Hematopoietic multipotent progenitor cell treated with erythropoietin and hydrocortisone succinate and interleukin-3 and kit ligand, for 15 days (in vitro differentiated cells): ENCODE data around the gene UBAP1L.
"Not testable (repeated sequence)": the region's sequence is repeated elsewhere in the genome, so short reads cannot be mapped to it uniquely, and the experiment has no call there.

Source experiments
- DNase-seq: peaks from one replicate; pipeline ENCODE4 v3.0.0-alpha.2; 2015; ENCODE audit warnings: low spot score

The UBAP1L gene

GRCh38 chr15:65099801-65100200, 15.2 kb downstream of the UBAP1L start:
- DNase-seq = not testable (repeated sequence)

DNA sequence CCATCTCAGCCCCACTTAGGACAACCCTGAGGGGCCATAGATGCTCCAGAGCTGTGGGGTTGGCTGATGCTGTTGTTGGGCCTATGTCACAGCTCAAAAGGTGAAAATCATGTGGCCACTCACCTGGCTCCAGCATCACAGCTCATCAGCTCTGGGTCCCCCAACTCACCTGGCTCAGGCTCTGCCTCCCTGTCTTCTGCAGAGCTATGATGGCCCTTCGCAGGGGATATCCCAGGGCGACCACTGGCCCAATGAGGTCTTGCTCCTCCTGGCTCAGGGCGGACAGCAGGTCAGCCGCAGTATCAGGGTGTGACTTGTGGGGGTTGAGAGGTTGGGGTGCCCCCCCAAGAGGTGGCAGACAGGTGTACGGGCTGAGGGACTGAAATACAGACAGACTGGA, 15.7 kb downstream of the UBAP1L start:
- DNase-seq = no peak

GRCh38 chr15:65097651-65098263, 17.2 kb downstream of the UBAP1L start:
- no peak for DNase-seq

DNA sequence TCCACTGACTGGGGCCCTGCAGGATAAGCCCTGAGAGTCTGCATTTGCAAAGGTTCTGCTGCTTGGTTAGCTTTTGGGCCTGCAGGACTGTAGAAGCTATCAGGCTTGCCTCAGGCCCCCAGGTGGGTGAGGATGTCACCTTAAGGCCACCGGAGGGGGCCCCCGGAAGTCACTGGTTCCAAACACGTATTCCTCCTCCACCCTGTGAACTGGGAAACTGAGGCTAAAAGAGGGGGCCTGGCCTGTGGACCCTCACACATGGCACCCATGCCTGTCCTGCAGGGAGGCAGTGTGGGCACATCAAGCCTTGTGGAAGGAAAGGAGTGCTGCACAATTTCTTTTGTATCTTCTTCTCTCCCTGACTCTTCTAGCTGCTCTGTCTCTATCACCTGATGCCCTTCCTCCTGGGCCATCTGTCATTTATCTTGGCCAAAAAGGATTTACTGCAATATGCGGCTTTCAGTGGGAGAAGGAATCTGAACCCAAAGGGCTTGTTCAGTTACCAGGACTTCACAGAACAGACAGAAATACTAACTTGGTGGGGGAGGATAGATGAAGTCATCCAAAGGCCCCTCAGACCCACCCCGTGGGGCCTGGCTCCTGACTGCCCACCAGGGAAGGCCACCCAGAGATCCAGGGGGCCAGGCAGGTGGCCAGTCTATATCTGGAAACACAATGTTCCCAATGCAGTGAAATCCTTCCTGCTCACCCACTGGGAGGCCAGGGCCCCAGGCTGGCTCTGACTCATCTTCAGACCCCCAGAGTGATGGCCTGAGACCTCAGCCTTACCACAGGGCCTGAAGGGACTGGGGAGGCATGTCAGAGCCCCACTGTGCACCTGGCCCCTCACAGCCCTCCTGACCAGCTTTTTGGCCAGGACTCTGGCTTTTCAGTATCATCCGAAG, 18.3 kb downstream of the UBAP1L start:
- no peak for DNase-seq

GRCh38 chr15:65095747-65096104, 19.3 kb downstream of the UBAP1L start:
- no peak for DNase-seq

GRCh38 chr15:65095011-65095746, 19.8 kb downstream of the UBAP1L start:
- DNase-seq = no peak

GRCh38 chr15:65094294-65094995, 20.6 kb downstream of the UBAP1L start:
- no peak for DNase-seq

DNA sequence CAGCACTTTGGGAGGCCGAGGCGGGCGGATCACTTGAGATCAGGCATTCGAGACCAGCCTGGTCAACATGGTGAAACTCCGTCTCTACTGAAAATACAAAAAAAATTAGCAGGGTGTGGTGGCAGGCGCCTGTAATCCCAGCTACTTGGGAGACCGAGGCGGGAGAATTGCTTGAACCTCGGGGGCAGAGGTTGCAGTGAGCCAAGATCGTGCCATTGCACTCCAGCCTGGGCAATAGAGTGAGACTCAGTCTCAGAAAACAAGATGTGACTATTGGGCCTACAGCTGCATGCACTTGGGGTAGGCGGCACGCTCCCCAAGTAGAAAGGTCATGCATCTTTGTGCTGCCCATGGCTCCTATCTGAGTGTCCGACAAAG, 21.2 kb downstream of the UBAP1L start:
- not testable (repeated sequence) for DNase-seq

DNA sequence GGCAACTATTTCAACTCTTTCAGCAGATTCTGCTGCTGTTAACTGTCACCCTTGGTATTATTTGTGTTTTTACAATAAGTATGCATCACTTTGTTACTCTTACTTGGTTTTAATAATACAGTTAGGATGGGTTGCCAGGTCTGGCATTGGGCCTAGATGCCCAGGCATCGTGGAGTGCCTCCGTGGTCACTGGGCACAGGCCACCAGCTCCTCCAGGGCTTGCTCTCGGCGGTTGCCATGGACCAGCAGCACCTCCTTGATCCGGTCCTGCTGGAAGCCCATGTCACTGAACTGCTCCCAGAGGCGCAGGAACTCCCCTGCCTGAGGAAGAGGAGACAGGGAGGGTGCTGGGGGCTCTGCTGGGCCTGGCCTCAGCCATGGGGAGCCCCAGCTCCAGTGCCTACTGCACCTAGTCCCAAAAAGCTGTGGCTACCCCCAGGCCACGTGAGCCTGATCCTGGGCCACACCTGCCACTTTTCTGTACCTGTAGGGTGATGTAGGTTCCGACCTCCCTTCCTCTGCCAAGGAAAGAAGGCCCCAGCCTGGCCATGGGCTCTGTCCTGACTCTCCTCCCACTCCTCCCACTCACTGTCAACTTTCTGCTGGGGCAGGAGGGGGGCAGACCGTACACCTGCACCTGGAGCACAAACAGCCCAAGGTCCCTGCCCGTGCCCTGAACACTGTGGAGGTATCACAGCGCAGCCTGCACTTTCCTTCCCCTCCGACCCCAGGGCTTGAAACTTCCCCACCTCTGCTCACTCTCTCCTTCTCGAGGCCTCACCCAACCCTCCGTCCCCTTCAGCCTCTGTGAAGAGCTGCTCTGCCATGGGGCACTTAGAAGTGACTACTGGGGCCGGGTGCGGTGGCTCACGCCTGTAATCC, 21.8 kb downstream of the UBAP1L start:
- DNase-seq = no peak

DNA sequence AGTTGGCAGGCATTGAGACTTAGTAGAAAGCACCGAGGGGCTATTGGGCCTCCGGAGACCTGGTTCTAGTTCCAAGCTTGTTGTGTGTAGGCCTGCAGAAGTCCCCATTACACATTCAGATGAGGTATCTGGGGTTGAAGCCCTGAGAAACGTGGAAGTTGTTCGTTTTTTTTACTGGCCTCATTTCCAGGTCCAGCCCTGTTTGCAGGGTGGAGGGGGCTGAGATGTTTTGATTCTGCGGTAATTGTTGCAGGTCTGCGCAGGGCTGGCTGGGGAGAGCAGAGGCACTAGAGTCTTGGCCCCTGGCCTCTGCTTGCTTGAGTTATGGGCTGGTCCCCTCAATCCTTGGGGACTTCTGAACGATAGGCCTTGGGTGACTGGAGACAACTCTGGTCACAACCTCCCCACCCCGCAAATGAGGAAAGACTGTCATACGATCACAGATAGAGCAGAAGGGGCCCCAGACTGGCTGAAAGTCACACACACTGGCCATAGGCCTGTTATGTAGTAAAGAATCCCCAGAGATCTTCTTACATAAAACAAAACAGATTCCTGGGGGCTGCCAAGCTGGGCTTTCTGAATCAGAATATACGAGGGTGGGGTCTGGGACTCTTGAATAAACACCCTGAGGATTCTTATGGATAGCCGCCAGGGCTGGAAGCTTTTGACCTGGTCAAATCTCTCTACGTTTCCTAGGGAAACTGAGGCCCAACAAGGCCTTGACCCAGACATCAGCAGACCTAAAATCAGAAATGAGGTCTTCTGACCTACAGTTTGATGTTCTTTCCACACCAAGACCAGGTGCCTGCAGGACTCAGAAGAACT, 22.8 kb downstream of the UBAP1L start:
- no peak for DNase-seq

- no peak for DNase-seq
Observed at GRCh38 chr15:65089206-65089824, 25.7 kb downstream of the UBAP1L start.

- DNase-seq = no peak
Observed at GRCh38 chr15:65088643-65089021, 26.4 kb downstream of the UBAP1L start.

GRCh38 chr15:65087873-65088642, 26.9 kb downstream of the UBAP1L start:
- no peak for DNase-seq

DNA sequence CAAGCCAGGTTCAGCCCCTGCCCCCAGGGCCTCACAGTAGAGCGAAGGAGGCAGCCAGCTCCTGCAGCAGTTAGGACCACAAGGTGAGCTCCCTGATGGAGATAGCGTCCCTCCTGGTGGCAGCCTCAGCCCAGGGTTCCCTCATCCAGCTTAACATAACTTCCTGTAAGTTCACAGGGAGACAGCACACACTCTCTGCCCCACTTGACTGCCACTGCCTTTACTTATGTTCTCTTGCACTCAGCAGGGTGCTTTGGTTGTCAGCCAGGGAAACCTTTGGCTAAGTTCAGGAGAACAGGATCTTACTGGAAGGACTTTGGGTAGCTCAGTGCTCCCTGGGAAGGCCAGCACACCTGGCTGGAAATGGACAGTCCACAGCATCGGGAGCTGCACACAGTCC, 27.6 kb downstream of the UBAP1L start:
- no peak for DNase-seq

DNA sequence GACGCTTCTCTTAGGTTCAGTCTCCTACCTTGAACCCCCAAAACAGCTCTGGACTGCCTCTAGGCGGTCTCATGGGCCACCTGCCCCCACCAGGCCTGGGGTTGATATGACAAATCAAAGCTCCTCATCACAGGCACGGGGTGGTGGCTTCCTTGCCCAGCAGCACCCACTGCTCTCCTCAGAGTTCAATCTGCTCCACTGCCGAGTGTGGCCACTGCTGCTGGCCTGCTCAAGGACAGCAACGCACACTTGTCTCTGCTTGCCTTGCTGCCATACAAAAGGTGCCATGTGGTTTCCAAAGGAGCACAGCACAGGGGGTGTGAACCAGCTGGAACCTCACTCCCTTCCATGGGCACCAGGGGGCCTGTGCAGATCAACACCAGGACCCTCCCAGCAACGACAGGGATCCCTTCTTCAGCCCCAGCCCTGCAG, 28.3 kb downstream of the UBAP1L start:
- no peak for DNase-seq

DNA sequence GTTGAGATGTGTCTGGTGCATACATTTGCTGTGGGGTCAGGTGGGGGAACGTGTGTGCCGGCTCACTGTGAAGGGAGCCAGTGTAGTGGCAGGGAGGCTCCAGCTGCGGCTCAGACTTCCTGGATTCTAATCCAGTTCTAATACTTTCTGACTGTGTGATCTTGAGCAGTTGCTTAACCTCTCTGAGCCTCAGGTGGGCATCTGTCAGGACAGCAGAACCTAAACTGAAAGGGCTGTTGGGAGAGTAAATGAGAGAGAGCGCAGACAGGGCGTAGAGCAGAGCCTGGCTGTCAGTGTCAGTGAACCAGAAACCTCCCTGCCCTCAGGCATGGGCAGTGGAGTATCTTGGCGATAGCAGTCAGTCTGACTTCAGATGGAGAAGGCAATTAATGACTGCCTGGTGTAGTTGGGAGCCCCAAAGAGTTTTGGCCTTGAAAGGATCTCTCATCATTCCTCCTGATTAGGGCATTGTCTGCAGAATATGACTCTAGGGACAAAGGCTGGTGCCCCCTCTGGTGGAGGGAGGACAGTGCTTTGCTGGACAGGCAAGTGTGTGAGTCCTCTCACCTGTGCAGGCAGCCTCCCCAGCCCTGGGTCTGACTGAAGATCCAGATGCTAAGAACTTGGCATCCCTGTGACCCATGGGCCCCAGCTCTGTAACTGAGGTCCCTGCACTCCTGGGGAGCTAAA, 28.9 kb downstream of the UBAP1L start:
- no peak for DNase-seq

- DNase-seq = no peak
Observed at GRCh38 chr15:65085207-65085753, 29.7 kb downstream of the UBAP1L start.

GRCh38 chr15:65084500-65085206, 30.3 kb downstream of the UBAP1L start:
- DNase-seq = no peak
